Limb (tissue), 2 donors: ENCODE measurements around the gene VAMP5.
"Not testable (repeated sequence)": the region's sequence is repeated elsewhere in the genome, so short reads cannot be mapped to it uniquely, and the experiment has no call there.

Source experiments
- DNase-seq, 2 donors: peaks; one replicate each; pipeline ENCODE4 v3.0.0-alpha.2; 2016; ENCODE audit errors: extremely low spot score in 2 of 2

Gene VAMP5

DNA sequence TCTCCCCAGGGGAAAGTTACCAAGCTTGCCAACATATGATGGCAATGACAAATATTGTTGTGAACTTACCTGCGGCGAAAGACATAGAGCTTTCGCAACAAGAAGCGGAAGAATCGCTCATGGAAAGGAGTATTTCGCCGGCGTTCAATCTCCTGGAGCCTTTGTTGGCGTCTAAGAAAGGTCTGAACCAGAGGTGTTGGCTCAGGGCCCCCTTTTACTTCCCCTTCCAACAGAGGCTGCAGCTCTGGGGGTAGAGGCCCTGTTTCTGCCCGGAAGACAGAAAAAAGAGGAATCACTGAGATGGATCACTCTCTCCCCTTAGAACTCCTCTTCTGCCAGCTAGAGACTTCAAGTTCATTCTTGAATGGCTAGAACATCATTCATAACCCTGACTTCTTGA lies 33.7 kb upstream of the VAMP5 start:
- DNase-seq: no peak

- DNase-seq: peak; percentile 73 to 87
These were observed 32.2 kb upstream of the VAMP5 start for GRCh38 chr2:85551698-85552678.

DNA sequence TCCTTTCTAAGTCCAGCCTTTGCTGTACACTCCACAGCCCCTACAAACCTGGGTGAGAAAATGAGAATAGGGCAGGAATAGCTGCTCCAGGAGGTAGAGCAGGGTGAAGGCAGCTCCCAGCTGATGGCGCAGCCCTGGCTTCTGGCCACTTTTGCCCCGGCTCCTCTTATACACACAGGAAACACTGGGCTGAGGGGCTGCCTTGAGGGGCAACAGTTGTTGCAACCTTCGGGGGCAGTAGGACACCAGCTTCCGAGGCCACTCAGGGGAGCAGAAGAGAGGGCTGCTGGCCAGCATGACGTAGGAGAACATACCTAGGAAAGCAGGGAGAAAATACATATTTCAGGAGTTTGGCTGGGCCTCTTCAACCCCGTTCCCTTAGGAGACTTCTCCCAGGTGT lies 31.0 kb upstream of the VAMP5 start:
- DNase-seq: no peak

GRCh38 chr2:85554980-85555612 lies 29.1 kb upstream of the VAMP5 start:
- DNase-seq: no peak

DNA sequence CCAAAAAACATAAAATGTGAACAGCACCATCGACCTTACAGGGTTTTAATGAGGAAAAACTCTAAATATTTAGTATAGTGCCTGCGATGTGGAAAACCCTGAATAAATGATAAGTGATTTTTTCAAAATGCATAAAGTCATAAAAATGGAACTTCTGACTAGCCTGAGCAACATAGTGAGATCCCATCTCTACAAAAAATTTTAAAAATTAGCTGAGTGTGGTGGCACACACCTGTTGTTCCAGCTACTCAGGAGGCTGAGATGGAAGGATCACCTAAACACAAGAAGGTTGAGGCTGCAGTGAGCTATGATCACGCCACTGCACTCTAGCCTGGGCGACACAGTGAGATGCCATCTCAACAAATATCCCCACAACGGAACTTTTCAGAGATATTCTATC lies 27.1 kb upstream of the VAMP5 start:
- no peak for DNase-seq

GRCh38 chr2:85558160-85558559 lies 26.1 kb upstream of the VAMP5 start:
- DNase-seq: no peak

GRCh38 chr2:85560403-85560726 lies 23.9 kb upstream of the VAMP5 start:
- not testable (repeated sequence) for DNase-seq

DNA sequence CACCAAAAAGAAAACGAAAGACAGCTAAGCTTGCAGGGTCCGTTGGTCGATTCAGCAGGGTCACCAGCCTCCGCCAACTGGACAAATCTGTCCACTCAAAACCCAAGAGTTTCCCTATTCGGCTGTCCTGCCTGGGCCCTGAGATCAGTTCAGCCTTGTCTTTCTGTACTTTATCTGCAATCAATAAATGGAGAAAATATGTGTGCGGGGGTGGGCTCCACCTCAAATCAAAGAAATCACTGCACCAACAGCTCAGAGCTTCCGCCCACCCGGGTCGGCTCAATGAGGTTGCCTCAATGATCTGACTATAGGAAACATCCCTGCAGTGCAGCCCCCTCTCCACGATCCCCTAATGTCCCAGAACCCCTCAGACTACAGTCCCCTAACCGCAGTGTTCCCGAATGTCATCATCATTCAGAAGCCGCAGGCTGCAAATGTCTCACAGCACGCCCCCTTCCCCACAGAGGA lies 23.4 kb upstream of the VAMP5 start:
- no peak for DNase-seq

- peak; percentile 96 for DNase-seq
These were observed 22.7 kb upstream of the VAMP5 start, which contains the start of gene GGCX for GRCh38 chr2:85561280-85562212. Gene GGCX, minus strand, starts transcription at chr2:85561493. Its CDS starts 65 bp downstream, at chr2:85561428.

DNA sequence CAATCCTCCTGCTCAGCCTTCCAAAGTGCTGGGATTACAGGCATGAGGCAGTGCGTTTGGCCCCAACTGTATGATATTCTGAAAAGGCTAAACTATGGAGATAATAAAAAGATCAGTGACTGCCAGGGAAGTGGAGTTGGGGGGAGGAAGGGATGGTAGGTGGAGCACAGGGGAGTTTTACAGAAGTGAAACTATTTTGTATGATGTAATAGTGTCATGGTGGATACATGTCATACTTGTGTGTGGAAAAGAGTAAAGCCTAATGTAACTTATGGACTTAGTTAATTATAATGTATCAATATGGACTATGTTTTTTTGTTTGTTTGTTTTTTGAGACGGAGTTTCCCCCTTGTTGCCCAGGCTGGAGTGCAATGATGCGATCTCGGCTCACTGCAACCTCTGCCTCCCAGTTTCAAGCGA lies 20.1 kb upstream of the VAMP5 start:
- DNase-seq: no peak

GRCh38 chr2:85566265-85566664 lies 18.0 kb upstream of the VAMP5 start:
- DNase-seq: no peak

DNA sequence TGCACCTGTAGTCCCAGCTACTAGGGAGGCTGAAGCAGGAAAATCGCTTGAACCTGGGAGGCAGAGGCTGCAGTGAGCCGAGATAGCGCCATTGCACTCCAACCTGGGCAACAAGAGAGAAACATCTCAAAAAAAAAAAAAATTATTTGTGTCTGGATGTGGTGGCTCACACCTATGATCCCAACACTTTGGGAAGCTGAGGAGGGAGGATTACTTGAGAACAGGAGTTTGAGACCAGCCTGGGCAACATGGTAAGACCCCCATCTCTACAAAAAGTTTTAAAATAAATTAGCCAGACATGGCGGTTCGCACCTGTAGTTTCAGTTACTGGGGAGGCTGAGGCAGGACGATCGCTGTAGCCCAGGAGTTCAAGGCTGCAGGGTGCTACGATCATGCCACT lies 8.5 kb upstream of the VAMP5 start:
- no peak for DNase-seq

DNA sequence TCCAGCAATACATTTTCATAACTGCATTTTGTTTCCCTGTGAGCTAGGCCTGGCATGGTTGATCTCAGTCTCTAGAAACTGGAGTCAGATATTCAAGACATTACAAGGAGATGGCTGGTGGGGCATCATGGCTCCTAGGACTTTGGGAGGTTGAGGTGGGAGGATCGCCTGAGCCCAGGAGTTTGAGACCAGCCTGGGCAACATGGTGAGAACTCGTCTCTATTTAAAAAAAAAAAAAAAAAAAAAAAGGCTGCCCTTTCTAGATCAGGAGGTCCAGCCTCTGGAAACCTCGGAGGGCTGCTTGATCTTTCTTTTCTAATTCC lies 7.2 kb upstream of the VAMP5 start:
- DNase-seq: no peak

GRCh38 chr2:85577386-85578242 lies 6.6 kb upstream of the VAMP5 start, which contains the start of gene VAMP8:
Gene VAMP8, plus strand, starts transcription at chr2:85577586. Its CDS starts 61 bp downstream, at chr2:85577647.
- DNase-seq: no peak

DNA sequence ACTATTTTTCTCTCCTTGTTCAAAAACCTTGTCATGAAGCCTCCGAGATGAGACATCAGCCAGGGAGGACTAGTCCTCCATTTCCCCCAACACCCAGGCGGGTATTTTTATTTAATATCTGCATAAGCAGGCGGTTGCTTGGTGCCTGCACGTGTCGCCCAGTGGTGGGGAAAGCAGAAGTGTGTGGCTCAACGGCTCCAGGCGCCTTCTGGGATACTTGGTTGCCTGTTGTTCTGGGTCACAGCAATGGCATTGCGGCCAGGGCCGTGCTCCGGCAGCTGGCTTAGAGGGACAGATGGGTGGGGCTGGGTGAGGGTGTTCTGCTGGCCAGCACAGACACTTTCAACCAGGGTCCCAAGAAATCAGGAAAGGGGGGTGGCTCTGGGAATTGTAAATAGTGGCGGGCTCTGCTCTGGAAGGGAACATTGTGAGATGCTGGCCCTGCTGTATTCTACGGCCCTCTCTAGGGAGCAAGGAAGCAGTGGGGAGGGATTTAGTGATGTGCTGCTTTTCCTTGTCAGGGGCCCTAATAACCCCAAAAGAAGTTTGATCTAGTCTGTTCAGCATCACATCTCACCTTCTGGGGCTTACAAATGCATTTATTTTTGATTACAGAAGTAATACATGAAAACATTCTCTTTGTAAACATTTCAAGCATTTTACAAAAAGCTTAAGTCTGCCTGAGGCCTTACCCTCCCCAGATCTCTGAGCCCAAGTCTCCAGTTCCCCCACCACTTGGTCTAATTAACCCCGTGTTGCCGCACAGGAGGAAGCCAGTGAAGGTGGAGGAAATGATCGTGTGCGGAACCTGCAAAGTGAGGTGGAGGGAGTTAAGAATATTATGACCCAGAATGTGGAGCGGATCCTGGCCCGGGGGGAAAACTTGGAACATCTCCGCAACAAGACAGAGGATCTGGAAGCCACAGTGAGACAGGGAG lies 5.7 kb upstream of the VAMP5 start:
- no peak for DNase-seq

- no peak for DNase-seq
These were observed 4.8 kb upstream of the VAMP5 start for GRCh38 chr2:85579266-85579935.

DNA sequence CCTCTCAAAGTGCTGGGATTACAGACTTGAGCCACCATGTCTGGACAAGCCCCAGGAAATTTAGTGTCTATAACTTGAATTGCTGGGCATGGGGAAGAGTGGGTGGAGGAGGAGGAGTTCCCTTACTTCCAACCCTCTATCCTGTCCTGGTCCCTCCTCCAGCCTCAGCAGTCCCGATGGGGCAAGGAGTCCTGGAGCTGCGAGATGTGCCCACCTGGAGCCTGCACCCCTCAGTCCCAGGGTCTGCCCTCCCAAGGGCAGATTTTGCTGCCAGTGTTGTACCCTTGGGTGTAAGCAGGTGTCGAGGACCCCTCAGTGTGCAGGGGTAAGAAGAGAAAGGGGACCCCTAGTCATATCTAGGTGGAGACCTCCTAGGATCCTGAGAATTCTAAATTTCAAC lies 4.0 kb upstream of the VAMP5 start:
- no peak for DNase-seq

DNA sequence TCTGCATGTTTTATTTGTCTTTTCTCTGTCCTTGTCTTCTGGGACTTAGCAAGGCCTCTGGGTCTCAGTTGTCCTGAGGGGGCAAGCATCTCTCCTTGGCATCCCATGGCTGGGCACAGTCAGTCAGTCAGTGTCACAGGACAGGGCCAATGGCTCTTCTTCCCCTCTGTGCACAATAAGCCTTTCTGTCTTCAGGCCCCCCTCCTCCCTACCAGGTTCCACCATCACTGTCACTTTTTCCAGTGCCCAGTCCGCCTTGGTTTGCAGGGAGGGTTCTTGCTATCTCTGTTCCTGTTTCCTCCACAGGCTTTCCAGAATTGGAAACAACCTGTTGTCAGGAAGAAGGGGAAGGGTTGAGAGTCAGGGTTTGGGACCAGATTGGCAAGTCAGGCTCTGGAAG lies 1.7 kb upstream of the VAMP5 start:
- no peak for DNase-seq
